PC-3 (cell line): Measurements from ENCODE around the gene SYNJ2. TPM values are rescaled to one million over a fixed set of nuclear protein-coding genes. Genes with fewer than 3 reads are reported as not detected.

Experiments used
- ATAC-seq: fragments of 200-7000 bp; cut with Tn5 transposase; 2 replicates; pipeline ENCODE4 v1.9.1; 2020; ENCODE audit warnings: mild to moderate bottlenecking, moderate library complexity
- BruUV-seq: library from RNA; stranded (reverse); fragments of 400-500 nt; replicated peaks from 2 replicates; lab custom pipeline; 2021; lab: Mats Ljungman, UMichigan
- CTCF ChIA-PET: fragments of 300-600 bp; sonication (Branson Sonifier 250); formaldehyde crosslinking; loops from one replicate; lab custom pipeline; 2022; ENCODE audit warnings: antibody characterized with exemption; lab: Charles Lee
- POLR2A ChIA-PET: fragments of 300-600 bp; sonication (Branson Sonifier 250); formaldehyde crosslinking; loops from one replicate; lab custom pipeline; 2022; ENCODE audit warnings: antibody characterized with exemption; ENCODE audit not compliant: unreplicated experiment; lab: Charles Lee
- DNase-seq: peaks from one replicate; pipeline ENCODE4 v3.0.0-alpha.2; 2015
- H2AFZ ChIP-seq: fragments of 300-600 bp; sonication (generic); 2 replicates; pipeline ENCODE4 v1.6.0; 2016; ENCODE audit warnings: antibody characterized with exemption, low read length
- H3F3A ChIP-seq: fragments of 300-600 bp; sonication (generic); one replicate; pipeline ENCODE4 v1.6.0; 2017; ENCODE audit warnings: antibody characterized with exemption, low read length, control low read depth, mild to moderate bottlenecking; ENCODE audit not compliant: unreplicated experiment
- H3K27ac ChIP-seq: fragments of 300-600 bp; sonication (generic); 2 replicates; pipeline ENCODE4 v1.5.1; 2016; ENCODE audit warnings: mild to moderate bottlenecking, low read length
- H3K27me3 ChIP-seq: fragments of 300-600 bp; sonication (generic); 2 replicates; pipeline ENCODE4 v1.6.1; 2016; ENCODE audit warnings: low read length, mixed read lengths
- H3K36me3 ChIP-seq: fragments of 300-600 bp; sonication (generic); 2 replicates; pipeline ENCODE4 v1.6.1; 2016; ENCODE audit warnings: low read depth, mixed run types, low read length, mixed read lengths
- H3K4me1 ChIP-seq: fragments of 300-600 bp; sonication (generic); 2 replicates; pipeline ENCODE4 v1.5.1; 2016; ENCODE audit warnings: low read length; ENCODE audit not compliant: insufficient read depth
- H3K4me2 ChIP-seq: fragments of 300-600 bp; sonication (generic); 2 replicates; pipeline ENCODE4 v1.6.0; 2016; ENCODE audit warnings: low read length
- H3K4me3 ChIP-seq: fragments of 300-600 bp; sonication (generic); 2 replicates; pipeline ENCODE4 v1.5.1; 2016; ENCODE audit warnings: mild to moderate bottlenecking, low read length, mixed read lengths
- H3K79me2 ChIP-seq: fragments of 300-600 bp; sonication (generic); 2 replicates; pipeline ENCODE4 v1.6.1; 2017; ENCODE audit warnings: low read length, mixed read lengths
- H3K9ac ChIP-seq: fragments of 300-600 bp; sonication (generic); 2 replicates; pipeline ENCODE4 v1.6.0; 2016; ENCODE audit warnings: mild to moderate bottlenecking, low read length
- H3K9me2 ChIP-seq: fragments of 300-600 bp; sonication (generic); replicated peaks from 2 replicates; pipeline ENCODE4 v1.6.1; 2016; ENCODE audit warnings: mixed run types, low read length, mixed read lengths
- H3K9me3 ChIP-seq: fragments of 300-600 bp; sonication (generic); 2 replicates; pipeline ENCODE4 v1.6.1; 2016; ENCODE audit warnings: low read length, mixed read lengths
- H4K20me1 ChIP-seq: fragments of 300-600 bp; sonication (generic); 2 replicates; pipeline ENCODE4 v1.6.1; 2016; ENCODE audit warnings: low read length, mixed read lengths
- CTCF ChIP-seq: fragments of 300-600 bp; sonication (generic); conservative IDR thresholded peaks from 2 replicates; pipeline ENCODE4 v1.5.1; 2017; ENCODE audit warnings: antibody characterized with exemption, low read depth, mild to moderate bottlenecking, low read length
- EZH2 ChIP-seq: fragments of 300-600 bp; sonication (generic); IDR thresholded peaks from one replicate; pipeline ENCODE4 v1.6.1; 2017; ENCODE audit warnings: antibody characterized with exemption, mild to moderate bottlenecking, low read length; ENCODE audit not compliant: unreplicated experiment
- EZH2phosphoT487 ChIP-seq: fragments of 300-600 bp; sonication (generic); IDR thresholded peaks from 2 replicates; pipeline ENCODE4 v1.6.1; 2018; ENCODE audit warnings: mild to moderate bottlenecking, antibody characterized with exemption, low read length, borderline replicate concordance
- intact Hi-C: fragments of 100-400 bp; cut with micrococcal nuclease; formaldehyde crosslinking; loops from 2 replicates; pipeline ENCODE4 v1.9.0; 2023
- total RNA-seq: library from RNA; depleted of rRNA; stranded (reverse); fragments of >200 nt; gene quantifications from 2 replicates; pipeline ENCODE4 v1.2.3, GENCODE V29; 2014

The SYNJ2 gene
- total RNA-seq, 1 experiment from 2014 or later, result 21.5 TPM

- H3K79me2 ChIP-seq, result peaks cover 25% of the 10 kb centered on the region
- H3K4me1 ChIP-seq, result peaks cover 29% of the 10 kb centered on the region
- H3K4me2 ChIP-seq, result no peak overlapping the region
- H2AFZ ChIP-seq, result no peak overlapping the region
- DNase-seq (no peak), ATAC-seq (no peak)
- ChIA-PET CTCF (no interaction called here), POLR2A (no interaction called here)
- no peak overlapping the region for H3K4me3 ChIP-seq
- no peaks in the 10 kb centered on the region for H3K9me3 ChIP-seq
- H3K9ac ChIP-seq, result no peak overlapping the region
- TF ChIP-seq EZH2phosphoT487 (no peak), CTCF (no peak), EZH2 (no peak)
- H3K27me3 ChIP-seq, result no peaks in the 10 kb centered on the region
- H3F3A ChIP-seq, result no peaks in the 10 kb centered on the region
- no TSS peak for BruUV-seq
- H3K27ac ChIP-seq, result no peak overlapping the region
- no peaks in the 10 kb centered on the region for H4K20me1 ChIP-seq
- no peaks in the 10 kb centered on the region for H3K9me2 ChIP-seq
- intact Hi-C loops, result no loop called here
- no peaks in the 10 kb centered on the region; the same call in none of the 2 replicates for H3K36me3 ChIP-seq
These were observed 41.9 kb downstream of the SYNJ2 start for GRCh38 chr6:158023597-158023939.

- H4K20me1 ChIP-seq, result no peaks in the 10 kb centered on the region
- H3K79me2 ChIP-seq, result peaks cover 25% of the 10 kb centered on the region
- ChIA-PET POLR2A (no interaction called here), CTCF (no interaction called here)
- H3K4me1 ChIP-seq, result peaks cover 29% of the 10 kb centered on the region
- DNase-seq, result no peak
- H3K27ac ChIP-seq, result peak overlapping the region; percentile 28; the same call in 1 of the 2 replicates
- no peaks in the 10 kb centered on the region; the same call in none of the 2 replicates for H3K36me3 ChIP-seq
- BruUV-seq, result no TSS peak
- TF ChIP-seq EZH2 (no peak), CTCF (no peak), EZH2phosphoT487 (no peak)
- no peaks in the 10 kb centered on the region for H3K9me2 ChIP-seq
- intact Hi-C loops, result loop anchor here (5.0 kb wide), 1 partner anchor 43 kb away; no protein-coding TSS in a partner anchor
- ATAC-seq, result no peak
- no peak overlapping the region for H3K9ac ChIP-seq
- no peak overlapping the region for H2AFZ ChIP-seq
- H3F3A ChIP-seq, result no peaks in the 10 kb centered on the region
- H3K4me3 ChIP-seq, result no peak overlapping the region
- no peaks in the 10 kb centered on the region for H3K9me3 ChIP-seq
- no peaks in the 10 kb centered on the region for H3K27me3 ChIP-seq
- 0 out of 2 replicates have a peak overlapping the region, but pooled peaks have one; percentile 21 for H3K4me2 ChIP-seq
These were observed 43.1 kb downstream of the SYNJ2 start for GRCh38 chr6:158024566-158025297.
